GM19035 (cell line): ENCODE results near the gene TP53BP1.
"Not testable (repeated sequence)": the region's sequence is repeated elsewhere in the genome, so short reads cannot be mapped to it uniquely, and the experiment has no call there.

Experiments
- ATAC-seq: cut with Tn5 transposase; IDR thresholded peaks from one replicate; pipeline ENCODE4 v1.9.1; 2021; ENCODE audit not compliant: unreplicated experiment

TP53BP1 gene

DNA sequence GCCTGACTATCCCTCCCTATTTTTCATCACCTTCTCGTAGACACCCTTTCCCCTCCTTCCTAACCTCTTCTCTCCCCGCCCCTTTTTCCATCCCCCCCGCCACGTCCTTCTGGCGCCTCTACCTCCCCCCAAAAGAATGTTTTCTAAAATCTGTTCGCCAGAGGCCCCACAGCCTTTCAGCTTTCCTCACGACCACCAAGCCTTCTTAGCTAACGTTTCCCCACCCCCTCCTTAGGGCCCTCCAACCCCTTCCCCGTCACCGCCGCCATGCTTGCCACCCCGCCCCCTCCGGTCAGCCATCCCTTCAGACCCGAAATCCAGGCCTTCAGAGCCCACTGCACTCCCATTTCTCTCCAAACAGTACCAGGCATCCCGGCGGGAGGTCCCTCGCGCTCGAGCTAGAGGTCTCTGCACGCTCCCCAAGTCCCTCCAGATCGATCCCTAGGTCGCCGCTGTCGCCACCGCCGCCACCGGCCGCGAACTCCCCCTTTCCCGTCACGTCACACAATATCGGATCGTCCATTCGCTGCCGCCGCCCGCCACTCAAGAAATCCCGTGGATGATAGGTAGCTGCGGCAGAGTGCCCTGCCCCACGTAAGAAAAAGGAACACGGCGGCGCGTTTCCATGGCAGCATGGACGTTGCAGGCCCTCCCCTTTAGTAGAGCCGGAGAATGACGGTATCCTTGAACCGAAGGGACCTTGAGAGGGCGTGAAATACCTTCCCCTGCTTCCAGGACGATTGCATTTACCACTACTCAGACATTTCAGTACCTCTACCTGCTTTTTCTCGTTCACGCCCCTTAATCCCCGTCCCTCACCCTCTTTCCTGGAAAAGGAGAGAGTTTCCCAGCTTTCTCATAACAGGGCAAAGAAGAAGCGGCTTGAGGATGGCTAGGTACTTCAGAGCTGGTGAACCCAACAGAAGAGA is at the start of gene TP53BP1:
Gene TP53BP1, minus strand, starts transcription at position 484 of the 929 bp plus-strand sequence. Its CDS starts 113 bp downstream, at position 371.
- ATAC-seq: peak; percentile 96

- no peak for ATAC-seq
Measured at GRCh38 chr15:43541785-43542184, 48.8 kb upstream of the TP53BP1 start.

DNA sequence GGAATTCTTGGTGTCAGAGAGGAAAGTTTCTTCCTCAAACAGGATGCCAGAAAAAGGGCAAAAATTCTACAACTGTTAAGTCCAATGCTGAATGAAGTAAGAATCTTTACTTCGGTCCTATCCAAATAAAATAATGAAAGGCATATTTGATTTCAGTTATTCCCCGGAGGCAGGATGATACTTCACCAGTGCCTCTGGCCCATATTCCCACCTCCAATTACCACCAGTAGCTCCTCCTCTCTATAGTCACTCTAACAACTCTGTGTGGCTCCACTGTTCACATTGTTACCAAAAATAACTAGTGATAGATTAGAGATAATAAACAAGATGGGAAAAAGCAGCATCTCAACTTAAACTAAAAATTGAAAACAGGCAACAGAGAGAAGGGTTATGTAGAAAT is 45.1 kb upstream of the TP53BP1 start:
- ATAC-seq: no peak

DNA sequence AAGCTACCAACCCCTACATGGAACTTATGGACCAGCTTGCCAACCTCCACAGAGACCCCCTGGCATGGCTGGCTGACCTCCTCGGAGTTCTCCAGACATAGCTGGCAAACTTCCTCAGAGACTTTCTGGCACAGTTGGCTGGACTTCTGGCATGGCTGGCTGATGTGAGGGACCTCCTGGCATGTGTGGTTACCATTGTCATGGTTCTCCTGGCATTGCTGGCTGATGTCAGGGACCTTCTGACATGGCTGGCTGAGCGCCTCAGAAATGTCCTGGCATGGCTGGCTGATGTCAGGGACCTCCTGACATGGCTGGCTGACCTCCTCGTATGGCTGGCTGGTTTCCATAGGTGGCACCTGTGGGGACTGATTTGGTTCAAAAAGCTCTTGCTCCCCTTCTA is 41.9 kb upstream of the TP53BP1 start:
- ATAC-seq: no peak

DNA sequence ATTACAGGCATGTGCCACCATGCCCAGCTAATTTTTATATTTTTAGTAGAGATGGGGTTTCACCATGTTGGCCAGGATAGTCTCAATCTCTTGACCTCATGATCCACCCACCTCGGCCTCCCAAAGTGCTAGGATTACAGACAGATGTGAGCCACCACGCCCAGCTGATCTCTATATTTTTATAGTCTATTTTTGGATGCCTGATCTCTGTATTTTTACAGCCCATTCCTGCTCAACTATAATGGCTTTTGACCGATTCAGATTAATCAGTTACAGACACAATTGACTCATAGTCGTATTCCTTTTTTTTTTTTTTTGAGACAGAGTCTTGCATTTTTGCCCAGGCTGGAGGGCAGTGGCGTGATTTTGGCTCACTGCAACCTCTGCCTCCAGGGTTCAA is 39.9 kb upstream of the TP53BP1 start:
- not testable (repeated sequence) for ATAC-seq

DNA sequence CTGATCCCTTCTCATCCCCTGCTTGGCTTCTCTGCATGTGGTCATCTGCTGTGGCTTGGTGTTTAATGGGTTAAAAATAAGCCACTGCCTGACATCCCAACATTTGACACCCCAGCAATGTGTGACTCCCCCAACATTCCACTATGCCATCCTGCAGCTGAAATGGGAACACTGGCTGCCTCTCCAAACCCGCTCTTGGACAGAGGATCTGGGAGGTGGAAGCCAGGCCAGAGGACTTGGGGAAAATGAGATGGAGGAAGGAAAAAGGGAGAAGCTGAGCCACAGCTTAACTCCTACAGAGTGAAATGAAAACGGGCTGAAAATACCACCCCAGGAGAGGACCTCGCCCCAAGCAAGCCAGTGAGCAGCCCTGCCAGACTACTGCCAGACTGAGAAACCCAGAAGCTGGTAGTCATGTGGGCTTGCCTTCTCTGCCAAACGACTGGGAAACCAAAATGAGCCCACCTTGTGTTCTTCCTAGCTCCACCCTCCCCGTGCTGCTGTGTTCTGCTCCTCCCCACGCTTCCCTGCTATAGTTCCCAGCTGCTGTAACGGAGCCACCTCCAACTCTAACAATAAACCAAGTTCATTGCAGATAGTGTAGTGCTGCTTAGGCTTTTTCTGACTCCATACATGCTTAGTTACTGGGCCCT is 38.2 kb upstream of the TP53BP1 start:
- no peak for ATAC-seq

- ATAC-seq: no peak
Measured at GRCh38 chr15:43529587-43530345, 36.8 kb upstream of the TP53BP1 start.

GRCh38 chr15:43529141-43529540 is 36.2 kb upstream of the TP53BP1 start:
- ATAC-seq: no peak

- ATAC-seq: no peak
Measured at GRCh38 chr15:43528542-43529007, 35.6 kb upstream of the TP53BP1 start.

GRCh38 chr15:43527802-43528541 is 35.0 kb upstream of the TP53BP1 start:
- ATAC-seq: no peak

- no peak for ATAC-seq
Measured at GRCh38 chr15:43527016-43527801, 34.3 kb upstream of the TP53BP1 start.

- no peak for ATAC-seq
Measured at GRCh38 chr15:43526261-43526930, 33.4 kb upstream of the TP53BP1 start.

GRCh38 chr15:43525131-43525530 is 32.2 kb upstream of the TP53BP1 start:
- ATAC-seq: no peak

DNA sequence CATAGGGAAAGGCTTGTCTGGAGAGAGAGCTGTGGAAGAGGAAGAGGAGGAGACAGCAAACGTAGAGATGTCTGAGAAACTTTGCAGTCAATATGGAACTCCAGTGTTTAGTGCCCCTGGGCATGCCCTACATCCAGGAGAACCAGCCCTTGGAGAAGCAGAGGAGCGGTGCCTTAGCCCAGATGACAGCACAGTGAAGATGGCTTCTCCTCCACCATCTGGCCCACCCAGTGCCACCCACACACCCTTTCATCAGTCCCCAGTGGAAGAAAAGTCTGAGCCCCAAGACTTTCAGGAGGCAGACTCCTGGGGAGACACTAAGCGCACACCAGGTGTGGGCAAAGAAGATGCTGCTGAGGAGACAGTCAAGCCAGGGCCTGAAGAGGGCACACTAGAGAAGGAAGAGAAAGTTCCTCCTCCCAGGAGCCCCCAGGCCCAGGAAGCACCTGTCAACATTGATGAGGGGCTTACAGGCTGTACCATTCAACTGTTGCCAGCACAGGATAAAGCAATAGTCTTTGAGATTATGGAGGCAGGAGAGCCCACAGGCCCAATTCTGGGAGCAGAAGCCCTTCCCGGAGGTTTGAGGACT is 31.4 kb upstream of the TP53BP1 start:
- no peak for ATAC-seq

GRCh38 chr15:43523646-43524045 is 30.7 kb upstream of the TP53BP1 start:
- ATAC-seq: no peak

GRCh38 chr15:43522247-43522646 is 29.3 kb upstream of the TP53BP1 start:
- no peak for ATAC-seq

GRCh38 chr15:43521419-43521818 is 28.5 kb upstream of the TP53BP1 start:
- no peak for ATAC-seq

DNA sequence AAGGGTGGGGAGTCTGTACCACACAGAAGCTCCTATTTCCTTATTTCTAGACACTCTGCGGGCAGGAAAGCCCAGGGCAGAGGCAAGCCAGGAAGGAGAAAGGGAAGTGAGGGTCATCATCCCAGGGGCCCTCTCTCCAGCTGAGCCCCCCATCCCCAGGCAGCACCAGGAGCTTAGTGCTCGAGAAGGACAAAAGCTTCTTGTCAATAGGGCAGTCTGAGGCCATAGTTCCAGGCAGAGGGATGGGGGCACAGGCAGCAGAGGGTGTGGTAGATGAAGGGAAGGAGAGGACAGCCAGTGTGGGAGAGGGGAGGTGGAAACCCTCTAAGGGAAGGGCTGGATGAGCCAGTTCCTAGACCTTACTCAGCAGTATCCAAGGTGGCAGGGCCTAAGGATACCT is 27.2 kb upstream of the TP53BP1 start:
- no peak for ATAC-seq

GRCh38 chr15:43519196-43519595 is 26.2 kb upstream of the TP53BP1 start:
- ATAC-seq: no peak
